ENCODE data around the gene STAB2.

STAB2 gene

DNA sequence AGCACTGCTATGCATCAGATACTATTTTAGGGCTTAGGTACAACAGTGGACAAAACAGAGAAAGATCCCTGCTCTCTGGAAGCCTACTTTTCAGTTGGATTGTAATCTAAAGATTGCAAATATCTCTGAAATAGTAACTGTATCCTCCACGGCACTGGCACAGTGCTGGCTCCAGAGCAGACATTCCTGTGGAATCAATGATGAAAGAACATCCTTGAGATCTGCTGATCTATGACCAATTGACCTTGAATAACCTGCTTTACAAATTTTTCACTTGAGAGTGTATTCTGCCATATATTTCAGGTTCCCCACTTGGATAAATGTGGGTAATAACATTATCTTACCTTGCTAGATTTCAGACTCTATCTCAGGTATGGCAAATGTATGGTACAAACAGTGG lies 3.2 kb downstream of the STAB2 start:
- Histone ChIP-seq H3K4me3 (ENCODE audit: low read length) (no peak overlapping the region), H4K20me1 (ENCODE audit: insufficient read depth, low read length) (no peaks in the 10 kb centered on the region), H3K4me2 (ENCODE audit: low read depth, low read length) (peak overlapping the region; percentile 18), H3F3A (ENCODE audit: insufficient read depth, low read length) (peaks cover 17% of the 10 kb centered on the region), H3K9me2 (replicated peaks; ENCODE audit: insufficient read depth, low read length) (no peaks in the 10 kb centered on the region), H3K9ac (ENCODE audit: low read length) (no peak overlapping the region), H3K27ac (ENCODE audit: low read length) (peak overlapping the region; percentile 71), H3K27me3 (replicated peaks; ENCODE audit: insufficient read depth, low read length) (no peaks in the 10 kb centered on the region), H3K9me3 (replicated peaks; ENCODE audit: insufficient read depth, low read length) (no peaks in the 10 kb centered on the region), H3K36me3 (replicated peaks; ENCODE audit: insufficient read depth, low read length) (no peaks in the 10 kb centered on the region), H2AFZ (ENCODE audit: low read length) (0 out of 2 replicates have a peak overlapping the region, but pooled peaks have one; percentile 26), H3K4me1 (ENCODE audit: low read length) (peaks cover 34% of the 10 kb centered on the region), H3K79me2 (ENCODE audit: low read length) (no peaks in the 10 kb centered on the region)
- no peak for DNase-seq
- TF ChIP-seq EZH2 (optimal IDR thresholded peaks at IDR 0.05; ENCODE audit: low read depth, low read length) (no peak), EZH2phosphoT487 (IDR thresholded peaks at IDR 0.05; ENCODE audit: low read length) (no peak)
- TF ChIP-seq, protein P1, sequence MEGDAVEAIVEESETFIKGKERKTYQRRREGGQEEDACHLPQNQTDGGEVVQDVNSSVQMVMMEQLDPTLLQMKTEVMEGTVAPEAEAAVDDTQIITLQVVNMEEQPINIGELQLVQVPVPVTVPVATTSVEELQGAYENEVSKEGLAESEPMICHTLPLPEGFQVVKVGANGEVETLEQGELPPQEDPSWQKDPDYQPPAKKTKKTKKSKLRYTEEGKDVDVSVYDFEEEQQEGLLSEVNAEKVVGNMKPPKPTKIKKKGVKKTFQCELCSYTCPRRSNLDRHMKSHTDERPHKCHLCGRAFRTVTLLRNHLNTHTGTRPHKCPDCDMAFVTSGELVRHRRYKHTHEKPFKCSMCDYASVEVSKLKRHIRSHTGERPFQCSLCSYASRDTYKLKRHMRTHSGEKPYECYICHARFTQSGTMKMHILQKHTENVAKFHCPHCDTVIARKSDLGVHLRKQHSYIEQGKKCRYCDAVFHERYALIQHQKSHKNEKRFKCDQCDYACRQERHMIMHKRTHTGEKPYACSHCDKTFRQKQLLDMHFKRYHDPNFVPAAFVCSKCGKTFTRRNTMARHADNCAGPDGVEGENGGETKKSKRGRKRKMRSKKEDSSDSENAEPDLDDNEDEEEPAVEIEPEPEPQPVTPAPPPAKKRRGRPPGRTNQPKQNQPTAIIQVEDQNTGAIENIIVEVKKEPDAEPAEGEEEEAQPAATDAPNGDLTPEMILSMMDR (IDR thresholded peaks at IDR 0.05; ENCODE audit: low read length): no peak

DNA sequence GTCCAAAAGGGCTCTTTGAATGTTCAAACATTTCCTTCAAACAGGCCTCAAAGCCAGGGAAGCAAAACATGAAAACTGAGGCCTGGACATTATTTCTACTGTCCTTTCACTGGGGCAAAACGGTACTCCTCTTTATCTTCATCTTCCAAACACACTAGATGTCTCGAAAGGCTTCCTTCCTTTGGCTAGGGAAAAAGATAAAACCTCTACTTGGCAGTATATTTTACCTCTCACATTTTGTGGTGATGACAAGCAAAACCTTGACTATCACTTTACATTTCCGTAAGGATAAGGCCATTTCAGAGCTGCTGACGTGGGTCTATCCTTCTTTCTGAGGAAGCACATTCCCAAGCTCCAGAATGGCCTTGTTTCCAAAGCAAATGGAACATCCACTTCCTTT lies 9.9 kb downstream of the STAB2 start:
- Histone ChIP-seq H3K4me3 (ENCODE audit: low read length) (no peak overlapping the region), H3K4me1 (ENCODE audit: low read length) (no peaks in the 10 kb centered on the region), H3K27me3 (replicated peaks; ENCODE audit: insufficient read depth, low read length) (no peaks in the 10 kb centered on the region), H2AFZ (ENCODE audit: low read length) (no peak overlapping the region), H3K27ac (ENCODE audit: low read length) (no peak overlapping the region), H4K20me1 (ENCODE audit: insufficient read depth, low read length) (no peaks in the 10 kb centered on the region), H3K36me3 (replicated peaks; ENCODE audit: insufficient read depth, low read length) (no peaks in the 10 kb centered on the region), H3K4me2 (ENCODE audit: low read depth, low read length) (no peak overlapping the region), H3K79me2 (ENCODE audit: low read length) (no peaks in the 10 kb centered on the region), H3K9ac (ENCODE audit: low read length) (no peak overlapping the region), H3F3A (ENCODE audit: insufficient read depth, low read length) (no peaks in the 10 kb centered on the region), H3K9me3 (replicated peaks; ENCODE audit: insufficient read depth, low read length) (no peaks in the 10 kb centered on the region), H3K9me2 (replicated peaks; ENCODE audit: insufficient read depth, low read length) (no peaks in the 10 kb centered on the region)
- DNase-seq: no peak
- TF ChIP-seq, protein P1 (IDR thresholded peaks at IDR 0.05; ENCODE audit: low read length): no peak
- TF ChIP-seq EZH2 (optimal IDR thresholded peaks at IDR 0.05; ENCODE audit: low read depth, low read length) (no peak), EZH2phosphoT487 (IDR thresholded peaks at IDR 0.05; ENCODE audit: low read length) (no peak)

DNA sequence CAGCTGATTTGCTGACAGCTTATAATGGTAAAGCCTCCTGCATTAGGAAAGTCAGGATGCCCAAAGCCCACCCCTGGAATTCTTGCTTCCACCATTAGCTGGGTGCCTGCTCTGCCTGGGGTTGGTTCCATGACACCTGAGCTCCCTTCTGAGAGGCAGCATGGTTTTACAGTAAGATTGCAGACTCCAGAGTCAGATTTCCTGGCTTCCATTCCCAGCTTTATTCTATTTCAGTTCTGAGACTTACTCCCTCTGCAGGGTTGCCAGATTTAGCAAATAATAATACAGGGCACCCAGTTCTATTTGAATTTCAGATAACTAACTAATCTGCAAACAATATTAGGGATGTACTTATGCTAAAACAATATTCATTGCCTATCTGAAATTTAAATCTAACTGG lies 12.2 kb downstream of the STAB2 start:
- H4K20me1 ChIP-seq (ENCODE audit: insufficient read depth, low read length): no peaks in the 10 kb centered on the region
- no peak overlapping the region for H3K27ac ChIP-seq (ENCODE audit: low read length)
- no peaks in the 10 kb centered on the region for H3K9me3 ChIP-seq (replicated peaks; ENCODE audit: insufficient read depth, low read length)
- TF ChIP-seq, protein P1 (IDR thresholded peaks at IDR 0.05; ENCODE audit: low read length): no peak
- no peak for TF ChIP-seq EZH2 (optimal IDR thresholded peaks at IDR 0.05; ENCODE audit: low read depth, low read length)
- TF ChIP-seq EZH2phosphoT487 (IDR thresholded peaks at IDR 0.05; ENCODE audit: low read length): no peak
- no peaks in the 10 kb centered on the region for H3K27me3 ChIP-seq (replicated peaks; ENCODE audit: insufficient read depth, low read length)
- H2AFZ ChIP-seq (ENCODE audit: low read length): no peak overlapping the region
- no peak for DNase-seq
- no peaks in the 10 kb centered on the region for H3K9me2 ChIP-seq (replicated peaks; ENCODE audit: insufficient read depth, low read length)
- H3K9ac ChIP-seq (ENCODE audit: low read length): no peak overlapping the region
- no peak overlapping the region for H3K4me2 ChIP-seq (ENCODE audit: low read depth, low read length)
- no peak overlapping the region for H3K4me3 ChIP-seq (ENCODE audit: low read length)
- no peaks in the 10 kb centered on the region for H3K79me2 ChIP-seq (ENCODE audit: low read length)
- H3K36me3 ChIP-seq (replicated peaks; ENCODE audit: insufficient read depth, low read length): no peaks in the 10 kb centered on the region
- H3F3A ChIP-seq (ENCODE audit: insufficient read depth, low read length): no peaks in the 10 kb centered on the region
- H3K4me1 ChIP-seq (ENCODE audit: low read length): no peaks in the 10 kb centered on the region
